ENCODE data around the gene BIRC5.
"Not testable (repeated sequence)": the region's sequence is repeated elsewhere in the genome, so short reads cannot be mapped to it uniquely, and the experiment has no call there.

BIRC5 gene

GRCh38 chr17:78226055-78226758 lies 12.2 kb downstream of the BIRC5 start:
- no peak for DNase-seq

DNA sequence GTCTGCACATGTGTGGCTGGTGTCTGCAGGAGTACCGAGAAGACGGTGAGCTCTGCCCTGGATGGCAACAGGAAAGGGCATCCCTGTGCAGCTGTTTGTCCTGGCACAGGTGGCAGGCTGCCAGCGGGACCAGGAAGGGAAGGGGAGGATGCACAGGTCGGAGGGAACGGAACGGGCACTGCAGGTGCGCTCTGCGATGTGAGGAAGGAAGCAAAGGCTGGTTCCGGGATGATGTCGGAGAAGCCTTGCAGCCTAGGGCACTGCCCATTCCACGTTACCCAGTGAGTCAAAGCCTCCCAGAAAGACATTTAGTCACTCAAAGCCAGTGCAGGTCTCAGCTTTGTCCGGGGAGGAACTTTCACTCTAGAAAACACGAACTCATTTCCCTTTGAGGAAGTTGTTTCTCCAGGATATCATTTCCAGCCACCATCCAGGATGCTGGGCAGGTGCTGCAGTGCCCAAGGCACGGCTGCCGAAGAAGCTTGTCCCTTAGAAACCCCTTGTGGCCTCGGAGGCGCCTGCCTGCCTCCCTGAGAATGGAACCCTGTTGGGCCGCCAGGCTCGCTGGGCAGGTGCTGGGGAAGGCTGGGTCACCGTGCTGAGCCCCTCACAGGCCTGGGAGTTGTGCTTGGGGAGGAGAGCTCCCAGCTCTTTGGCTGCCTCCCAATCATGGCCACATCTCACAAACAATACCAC lies 12.9 kb downstream of the BIRC5 start:
- no peak for DNase-seq

GRCh38 chr17:78227455-78227916 lies 13.4 kb downstream of the BIRC5 start:
- DNase-seq, result no peak

GRCh38 chr17:78228176-78228575 lies 14.1 kb downstream of the BIRC5 start:
- DNase-seq, result no peak

GRCh38 chr17:78230252-78230962 lies 16.4 kb downstream of the BIRC5 start:
- no peak for DNase-seq

GRCh38 chr17:78230996-78231935 lies 17.2 kb downstream of the BIRC5 start, which contains the start of gene TMEM235:
Gene TMEM235, plus strand, starts transcription at chr17:78231631. Its CDS starts 393 bp downstream, at chr17:78232024.
- DNase-seq, result no peak

- DNase-seq, result peak; percentile 29 to 44
Measured at GRCh38 chr17:78231991-78232858, 18.2 kb downstream of the BIRC5 start.

DNA sequence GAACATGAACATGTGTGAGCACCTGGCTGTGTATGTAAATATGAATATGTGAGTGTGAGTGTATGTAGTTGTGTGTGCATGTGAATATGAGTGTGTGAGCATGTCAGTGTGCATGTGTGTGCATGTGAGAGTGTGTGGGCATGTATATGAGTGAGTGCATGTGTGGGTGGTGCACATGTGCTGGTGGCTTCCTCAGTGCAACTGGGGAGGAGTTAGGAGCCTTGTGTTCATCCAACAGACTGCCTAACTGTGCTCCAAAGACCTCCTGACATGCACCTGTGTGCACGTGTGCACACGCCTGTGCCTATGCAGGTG lies 18.8 kb downstream of the BIRC5 start:
- DNase-seq, result no peak

GRCh38 chr17:78233678-78234077 lies 19.6 kb downstream of the BIRC5 start:
- no peak for DNase-seq

GRCh38 chr17:78234261-78234865 lies 20.3 kb downstream of the BIRC5 start:
- DNase-seq, result no peak

DNA sequence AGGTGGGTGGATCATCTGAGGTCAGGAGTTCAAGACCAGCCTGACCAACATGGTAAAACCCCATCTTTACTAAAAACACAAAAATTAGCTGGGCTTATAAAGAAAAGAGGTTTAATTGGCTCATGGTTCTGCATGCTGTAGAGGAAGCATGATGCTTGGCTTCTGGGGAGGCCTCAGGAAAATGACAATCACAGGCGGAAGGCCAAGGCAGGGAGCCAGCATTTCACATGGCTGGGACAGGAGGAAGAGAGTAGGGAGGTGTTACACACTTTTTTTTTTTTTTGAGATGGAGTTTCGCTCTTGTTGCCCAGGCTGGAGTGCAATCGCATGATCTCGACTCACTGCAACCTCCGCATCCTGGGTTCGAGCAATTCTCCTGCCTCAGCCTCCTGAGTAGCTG lies 21.0 kb downstream of the BIRC5 start:
- not testable (repeated sequence) for DNase-seq

DNA sequence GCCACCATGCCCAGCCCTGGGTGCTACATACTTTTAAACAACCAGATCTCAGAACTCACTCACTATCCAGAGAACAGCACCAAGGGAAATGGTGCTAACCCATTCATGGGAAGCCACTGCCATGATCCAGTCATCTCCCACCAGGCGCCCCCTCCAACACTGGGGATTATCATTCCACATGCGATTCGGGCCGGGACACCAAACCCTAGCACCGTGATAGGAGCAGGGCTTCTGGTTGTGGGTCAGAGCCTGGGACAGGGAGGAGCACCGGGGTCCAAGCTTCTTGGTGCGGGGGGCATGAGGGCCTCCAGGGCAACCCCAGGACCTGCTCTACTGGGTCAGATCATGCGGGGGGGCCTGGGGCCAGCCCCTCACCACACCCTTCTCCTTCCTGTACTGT lies 21.8 kb downstream of the BIRC5 start:
- DNase-seq, result no peak

- DNase-seq, result no peak
Measured at GRCh38 chr17:78236362-78237127, 22.5 kb downstream of the BIRC5 start.

DNA sequence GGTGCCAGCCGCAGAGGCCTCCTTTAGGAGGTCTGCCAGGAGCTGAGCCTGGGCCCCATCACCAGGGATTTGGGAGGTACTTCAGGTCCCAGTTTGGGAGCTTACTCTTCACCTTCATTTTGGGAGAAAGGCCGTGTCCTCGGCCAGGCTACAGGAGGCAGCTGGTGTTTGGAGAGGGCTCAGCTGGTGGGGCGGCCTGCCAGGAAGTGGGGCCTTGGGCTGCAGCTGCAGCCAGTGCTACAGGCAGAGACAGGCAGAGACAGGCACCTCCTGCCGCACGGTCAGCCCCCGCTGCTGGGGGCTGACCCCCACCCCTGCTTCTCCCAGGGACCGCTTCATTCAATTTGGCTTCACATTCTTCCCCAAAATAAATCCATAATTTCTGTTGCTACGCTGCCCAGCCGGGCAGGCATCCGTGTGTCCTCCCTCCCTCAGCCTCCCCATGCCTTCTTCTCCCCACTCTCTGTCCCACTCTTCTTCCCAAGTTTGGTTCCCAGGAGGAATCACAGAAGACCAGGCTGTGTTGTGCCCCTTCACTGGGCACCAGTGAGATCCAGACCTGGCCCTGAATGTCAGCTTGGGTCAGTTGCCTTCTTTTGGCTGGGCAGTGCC lies 23.5 kb downstream of the BIRC5 start:
- no peak for DNase-seq

DNA sequence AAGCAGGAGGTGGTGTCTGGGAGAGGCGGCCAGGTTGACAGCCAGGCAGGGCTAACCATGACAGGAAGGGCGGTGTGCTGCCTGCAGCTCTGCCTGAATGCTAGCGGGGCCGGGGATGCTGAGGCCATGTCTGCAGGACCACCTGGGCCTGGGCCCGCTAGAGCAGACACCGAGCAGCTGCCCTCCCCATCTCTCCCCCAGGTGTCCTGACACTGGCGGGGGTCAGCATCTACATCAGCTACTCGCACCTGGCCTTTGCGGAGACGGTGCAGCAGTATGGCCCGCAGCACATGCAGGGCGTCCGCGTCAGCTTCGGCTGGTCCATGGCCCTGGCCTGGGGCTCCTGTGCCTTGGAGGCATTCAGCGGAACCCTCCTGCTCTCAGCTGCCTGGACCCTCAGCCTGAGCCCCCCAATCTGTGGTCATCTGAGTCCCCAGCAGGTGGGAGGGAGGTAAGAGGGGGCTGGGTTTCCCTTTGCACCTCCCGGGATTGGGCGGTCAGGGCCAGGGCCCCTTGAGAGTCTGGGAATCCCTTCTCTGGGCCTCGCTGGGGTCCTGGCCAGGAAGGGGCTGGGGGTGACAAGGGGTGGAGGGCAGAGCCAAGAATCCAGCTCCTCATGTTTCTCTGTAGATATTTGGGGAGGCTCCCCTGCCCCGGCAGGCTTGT lies 24.9 kb downstream of the BIRC5 start:
- no peak for DNase-seq

- DNase-seq, result no peak
Measured at GRCh38 chr17:78239489-78239931, 25.5 kb downstream of the BIRC5 start.

- no peak for DNase-seq
Measured at GRCh38 chr17:78240012-78240655, 26.1 kb downstream of the BIRC5 start.

GRCh38 chr17:78240839-78241238 lies 26.8 kb downstream of the BIRC5 start:
- DNase-seq, result no peak
